B cell (primary cell): ENCODE results near the gene SLC39A11.

ENCODE experiments used
- EZH2 ChIP-seq: IDR thresholded peaks from 2 replicates; pipeline ENCODE4 v1.6.1; 2012; ENCODE audit warnings: borderline replicate concordance, low read depth, mild to moderate bottlenecking, moderate library complexity, low read length; ENCODE audit not compliant: insufficient read depth, poor library complexity, severe bottlenecking
- TF ChIP-seq, protein P1 (sequence below): fragments of 200-600 bp; IDR thresholded peaks from one replicate; pipeline ENCODE4 v1.8.0; 2022; ENCODE audit warnings: antibody characterized with exemption, mild to moderate bottlenecking

DNA sequence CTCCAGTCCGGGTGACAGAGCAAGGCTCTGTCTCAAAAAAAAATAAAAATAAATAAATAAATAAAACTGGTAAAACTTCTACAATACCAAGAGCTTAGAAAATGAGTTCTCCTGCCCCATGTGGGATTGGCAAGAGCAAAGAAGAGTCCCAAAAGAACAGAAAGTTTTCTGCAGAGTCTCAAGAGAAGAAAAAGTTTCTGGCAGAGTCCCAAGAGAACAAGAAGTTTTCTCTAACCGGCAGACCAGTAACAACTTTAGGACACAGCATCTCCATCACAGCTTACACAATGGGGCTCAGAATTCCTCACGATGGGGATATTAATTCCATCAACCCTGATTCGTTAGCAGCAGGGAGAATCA, 1.1 kb downstream of the SLC39A11 start:
- TF ChIP-seq, protein P1, sequence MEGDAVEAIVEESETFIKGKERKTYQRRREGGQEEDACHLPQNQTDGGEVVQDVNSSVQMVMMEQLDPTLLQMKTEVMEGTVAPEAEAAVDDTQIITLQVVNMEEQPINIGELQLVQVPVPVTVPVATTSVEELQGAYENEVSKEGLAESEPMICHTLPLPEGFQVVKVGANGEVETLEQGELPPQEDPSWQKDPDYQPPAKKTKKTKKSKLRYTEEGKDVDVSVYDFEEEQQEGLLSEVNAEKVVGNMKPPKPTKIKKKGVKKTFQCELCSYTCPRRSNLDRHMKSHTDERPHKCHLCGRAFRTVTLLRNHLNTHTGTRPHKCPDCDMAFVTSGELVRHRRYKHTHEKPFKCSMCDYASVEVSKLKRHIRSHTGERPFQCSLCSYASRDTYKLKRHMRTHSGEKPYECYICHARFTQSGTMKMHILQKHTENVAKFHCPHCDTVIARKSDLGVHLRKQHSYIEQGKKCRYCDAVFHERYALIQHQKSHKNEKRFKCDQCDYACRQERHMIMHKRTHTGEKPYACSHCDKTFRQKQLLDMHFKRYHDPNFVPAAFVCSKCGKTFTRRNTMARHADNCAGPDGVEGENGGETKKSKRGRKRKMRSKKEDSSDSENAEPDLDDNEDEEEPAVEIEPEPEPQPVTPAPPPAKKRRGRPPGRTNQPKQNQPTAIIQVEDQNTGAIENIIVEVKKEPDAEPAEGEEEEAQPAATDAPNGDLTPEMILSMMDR: no peak
- no peak for TF ChIP-seq EZH2
